H1 (cell line): Measurements from ENCODE around the gene ADARB2. TPM values are rescaled to one million over a fixed set of nuclear protein-coding genes. Genes with fewer than 3 reads are reported as not detected.

ENCODE experiments used
- CTCF ChIA-PET: fragments of 300-600 bp; sonication (Branson Sonifier 250); formaldehyde crosslinking; loops from one replicate; lab custom pipeline; 2021; ENCODE audit not compliant: partially characterized antibody; lab: Charles Lee
- POLR2A ChIA-PET: fragments of 300-600 bp; sonication (Branson Sonifier 250); formaldehyde crosslinking; loops from one replicate; lab custom pipeline; 2021; ENCODE audit warnings: inconsistent platforms; ENCODE audit not compliant: partially characterized antibody; lab: Charles Lee
- DNase-seq, 2 experiments: peaks; one replicate each; pipeline versions ENCODE4 v3.0.0 to v3.0.0-alpha.2; 2010 to 2022; ENCODE audit warnings: low spot score in 2 of 2, low read depth in 1 of 2, mixed read lengths in 1 of 2
- FAIRE-seq: peaks from 2 replicates; lab custom pipeline; 2011; peaks lifted over from hg19 to GRCh38; lab: Jason Lieb, UNC
- H2AFZ ChIP-seq: 2 replicates; pipeline ENCODE4 v1.8.1; 2012; ENCODE audit warnings: low read length, inconsistent platforms
- H2AK5ac ChIP-seq: 2 replicates; pipeline ENCODE4 v1.6.1; 2013; ENCODE audit warnings: low read depth, low read length
- H2BK120ac ChIP-seq: replicated peaks from 2 replicates; pipeline ENCODE3; 2013; ENCODE audit warnings: low read depth, low read length, inconsistent platforms
- H2BK12ac ChIP-seq: 2 replicates; pipeline ENCODE4 v1.6.1; 2013; ENCODE audit warnings: low read depth, low read length
- H2BK15ac ChIP-seq: 2 replicates; pipeline ENCODE4 v1.6.1; 2013; ENCODE audit warnings: low read length
- H2BK20ac ChIP-seq: 2 replicates; pipeline ENCODE4 v1.6.1; 2013; ENCODE audit warnings: low read length
- H2BK5ac ChIP-seq: 2 replicates; pipeline ENCODE4 v1.6.1; 2013; ENCODE audit warnings: low read depth, low read length
- H3K14ac ChIP-seq: 2 replicates; pipeline ENCODE4 v1.6.1; 2013; ENCODE audit warnings: inconsistent platforms; ENCODE audit not compliant: insufficient read length
- H3K18ac ChIP-seq: 2 replicates; pipeline ENCODE4 v1.6.1; 2013; ENCODE audit warnings: low read length; ENCODE audit errors: extremely low read depth
- H3K23ac ChIP-seq: 2 replicates; pipeline ENCODE4 v1.6.1; 2013; ENCODE audit warnings: inconsistent platforms; ENCODE audit not compliant: insufficient read length
- H3K23me2 ChIP-seq: 2 replicates; pipeline ENCODE4 v1.6.1; 2013; ENCODE audit warnings: low read depth, low read length
- H3K27ac ChIP-seq: 2 replicates; pipeline ENCODE4 v1.6.1; 2011; ENCODE audit warnings: low read depth, low read length, inconsistent platforms
- H3K27me3 ChIP-seq, 4 experiments: replicated peaks in 1 of 4; 1 replicate in 1 of 4; 2 replicates in 3 of 4; pipeline versions ENCODE4 v1.6.1 to v1.8.1; 2011 to 2013; ENCODE audit warnings: low read length in 3 of 4, mild to moderate bottlenecking in 3 of 4, inconsistent platforms in 2 of 4, mixed read lengths in 2 of 4, moderate library complexity in 1 of 4; ENCODE audit not compliant: control insufficient read depth in 3 of 4, insufficient read depth in 3 of 4; ENCODE audit errors: extremely low read depth in 1 of 4
- H3K36me3 ChIP-seq, 4 experiments: 2 replicates each; pipeline versions ENCODE4 v1.6.1 to v1.8.1; 2011 to 2013; ENCODE audit warnings: mild to moderate bottlenecking in 4 of 4, low read length in 3 of 4, moderate library complexity in 2 of 4, control low read depth in 1 of 4, inconsistent platforms in 1 of 4; ENCODE audit not compliant: insufficient read depth in 4 of 4, control insufficient read depth in 2 of 4
- H3K4ac ChIP-seq: replicated peaks from 2 replicates; pipeline ENCODE3; 2013; ENCODE audit warnings: low read length, low read depth, mixed read lengths, inconsistent platforms; ENCODE audit not compliant: insufficient read length
- H3K4me1 ChIP-seq, 4 experiments: replicated peaks in 1 of 4; 1 replicate in 1 of 4; 2 replicates in 3 of 4; pipeline versions ENCODE4 v1.6.1 to v1.8.1; 2011 to 2013; ENCODE audit warnings: low read length in 3 of 4, inconsistent platforms in 2 of 4, mixed read lengths in 1 of 4; ENCODE audit not compliant: insufficient read depth in 4 of 4, control insufficient read depth in 3 of 4
- H3K4me2 ChIP-seq, 2 experiments: 2 replicates each; pipeline versions ENCODE4 v1.6.1 to v1.8.1; 2011 to 2013; ENCODE audit warnings: low read depth in 2 of 2, low read length in 2 of 2, control low read depth in 1 of 2, inconsistent platforms in 1 of 2, mild to moderate bottlenecking in 1 of 2; ENCODE audit not compliant: insufficient read depth in 1 of 2
- H3K4me3 ChIP-seq, 4 experiments: fragments of 200-600, 300-600 bp in 1 of 4; sonication (generic), shearing (Covaris generic), sonication (Bioruptor Twin) in 1 of 4; 2 replicates each; pipeline versions ENCODE4 v1.5.1 to v1.8.1; 2011 to 2016; ENCODE audit warnings: low read length in 4 of 4, low read depth in 3 of 4, control low read depth in 2 of 4, inconsistent platforms in 2 of 4, mild to moderate bottlenecking in 2 of 4, mixed read lengths in 1 of 4, moderate library complexity in 1 of 4; ENCODE audit not compliant: insufficient read depth in 2 of 4; ENCODE audit errors: extremely low read depth in 1 of 4
- H3K56ac ChIP-seq: replicated peaks from 2 replicates; pipeline ENCODE3; 2013; ENCODE audit warnings: low read depth, mild to moderate bottlenecking, mixed read lengths, low read length, inconsistent platforms; ENCODE audit not compliant: insufficient read length
- H3K79me1 ChIP-seq: 2 replicates; pipeline ENCODE4 v1.6.1; 2013; ENCODE audit warnings: low read depth, low read length, control low read depth
- H3K79me2 ChIP-seq, 2 experiments: 2 replicates each; pipeline versions ENCODE4 v1.6.1 to v1.8.1; 2012 to 2013; ENCODE audit warnings: low read length in 2 of 2, mild to moderate bottlenecking in 2 of 2, inconsistent platforms in 1 of 2; ENCODE audit not compliant: insufficient read depth in 2 of 2, control insufficient read depth in 1 of 2
- H3K9ac ChIP-seq, 4 experiments: replicated peaks in 1 of 4; 1 replicate in 1 of 4; 2 replicates in 3 of 4; pipeline versions ENCODE4 v1.6.1 to v1.8.1; 2011 to 2013; ENCODE audit warnings: low read depth in 3 of 4, low read length in 3 of 4, control low read depth in 2 of 4, mild to moderate bottlenecking in 2 of 4, moderate library complexity in 2 of 4, inconsistent platforms in 1 of 4; ENCODE audit errors: extremely low read depth in 1 of 4
- H3K9me3 ChIP-seq, 2 experiments: 2 replicates each; pipeline versions ENCODE4 v1.6.1 to v1.8.1; 2012 to 2013; ENCODE audit warnings: mild to moderate bottlenecking in 2 of 2, moderate library complexity in 2 of 2, control low read depth in 1 of 2, inconsistent platforms in 1 of 2, low read depth in 1 of 2, low read length in 1 of 2, mixed read lengths in 1 of 2; ENCODE audit not compliant: insufficient read depth in 2 of 2
- H4K20me1 ChIP-seq, 2 experiments: replicated peaks in 1 of 2; 2 replicates each; pipeline versions ENCODE3 to v1.8.1; 2011 to 2013; ENCODE audit warnings: inconsistent platforms in 2 of 2, low read length in 2 of 2, mild to moderate bottlenecking in 1 of 2; ENCODE audit not compliant: insufficient read depth in 2 of 2, control insufficient read depth in 1 of 2
- H4K5ac ChIP-seq: 2 replicates; pipeline ENCODE4 v1.6.1; 2013; ENCODE audit warnings: low read length, low read depth, mixed read lengths, inconsistent platforms; ENCODE audit not compliant: insufficient read length
- H4K8ac ChIP-seq: 2 replicates; pipeline ENCODE4 v1.8.0; 2013; ENCODE audit warnings: mild to moderate bottlenecking, moderate library complexity, low read length, inconsistent platforms; ENCODE audit not compliant: insufficient read depth; ENCODE audit errors: extremely low read depth
- H4K91ac ChIP-seq: replicated peaks from 2 replicates; pipeline ENCODE3; 2013; ENCODE audit warnings: low read length, mixed read lengths, inconsistent platforms; ENCODE audit not compliant: insufficient read length
- CTBP2 ChIP-seq: IDR thresholded peaks from 2 replicates; pipeline ENCODE4 v1.7.0; 2011; ENCODE audit warnings: borderline replicate concordance, mild to moderate bottlenecking, moderate library complexity, mixed read lengths, low read length; ENCODE audit not compliant: insufficient read depth, insufficient read length
- GABPA ChIP-seq: IDR thresholded peaks from 2 replicates; pipeline ENCODE4 v1.6.1; 2011; ENCODE audit warnings: mild to moderate bottlenecking, low read length, moderate library complexity, borderline replicate concordance; ENCODE audit not compliant: insufficient read depth
- WGBS, 2 experiments: shearing (Covaris generic) in 1 of 2; methylation state at CpG; one replicate each; pipeline versions ENCODE4 v1.1.6 to v1.1.7; 2013 to 2015; ENCODE audit warnings: low lambda C conversion rate in 2 of 2, mixed read lengths in 2 of 2, inconsistent platforms in 1 of 2, low coverage in 1 of 2, missing lambda C conversion rate in 1 of 2; ENCODE audit not compliant: insufficient replicate concordance in 2 of 2, insufficient coverage in 1 of 2, insufficient read length in 1 of 2; ENCODE audit errors: extremely low coverage in 1 of 2, missing lambda C conversion rate in 1 of 2; 5-methylcytosine and 5-hydroxymethylcytosine counted together
- polyA plus RNA-seq, 7 experiments: library from polyadenylated mRNA; depleted of rRNA in 3 of 7; stranded (reverse) in 5 of 7; unstranded in 2 of 7; fragments of >200 nt in 5 of 7; fragments of 200-250 nt in 2 of 7; gene quantifications; 1 replicate in 5 of 7; 2 replicates in 1 of 7; 4 replicates in 1 of 7; pipeline versions ENCODE4 v1.2.1 to v1.2.3, GENCODE V29; 2011 to 2013; ENCODE audit warnings: missing spikeins in 2 of 7, mixed read lengths in 2 of 7
- total RNA-seq: library from RNA; stranded (reverse); fragmentation: NEBNext Ultra II Directional; extraction: Animal tissue kit (Norgen Biotek cat#: 25700); gene quantifications from 2 replicates; pipeline ENCODE4 v1.2.1, GENCODE V29; 2021

ADARB2 gene
- total and polyA plus RNA-seq, 2 of the 8 experiments (the other 6 are each of a cell fraction or from before 2014, with no cell fraction given) = 2.2 to 2.8 TPM

DNA sequence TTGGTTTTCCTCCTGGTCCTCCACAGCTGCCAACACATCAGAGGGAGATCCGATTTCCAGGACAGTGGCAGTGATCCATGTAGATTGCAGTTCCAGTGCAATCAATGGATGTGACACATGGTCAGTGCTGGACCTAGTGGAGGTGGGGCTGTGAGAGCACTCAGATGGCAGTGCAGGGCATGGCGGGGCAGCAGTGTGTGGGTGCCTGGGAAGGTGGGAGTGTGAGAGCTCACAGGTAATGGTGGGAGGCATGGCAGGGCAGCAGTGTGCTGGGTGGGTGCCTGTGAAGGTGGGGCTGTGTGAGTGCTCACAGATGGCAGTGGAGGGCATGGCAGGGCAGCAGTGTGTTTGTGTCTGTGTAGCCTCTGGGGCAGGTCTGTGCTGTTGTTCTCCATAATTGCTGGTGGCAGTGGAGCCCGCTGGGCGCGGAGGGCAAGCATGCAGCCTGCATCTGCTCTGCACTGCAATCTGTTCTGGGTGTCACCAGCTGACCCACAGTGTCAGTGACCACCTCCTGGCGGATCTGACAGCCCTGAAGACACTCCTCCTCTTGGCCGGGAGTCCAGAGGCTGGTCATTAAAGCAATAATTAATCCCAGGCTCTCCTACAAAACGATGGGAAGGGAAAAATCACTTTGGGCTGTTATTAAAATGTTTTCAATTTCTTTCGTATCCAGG is 8.6 kb upstream of the ADARB2 start:
- no peak overlapping the region for H3K4ac ChIP-seq
- H3K79me2 ChIP-seq = no peaks in the 10 kb centered on the region
- no peak overlapping the region for H2BK120ac ChIP-seq
- H3K4me3 ChIP-seq = no peak overlapping the region
- POLR2A ChIA-PET = no interaction called here
- FAIRE-seq (no peak), DNase-seq (no peak)
- no peak overlapping the region for H3K14ac ChIP-seq
- no peak overlapping the region for H3K27ac ChIP-seq
- H3K9me3 ChIP-seq = peaks cover 3 to 14% of the 10 kb centered on the region in 2 experiments
- H4K8ac ChIP-seq = no peak overlapping the region
- CTCF ChIA-PET = interaction anchor here (1.4 kb wide), 1 partner anchor 9 kb away, joined by 6 read pairs; no protein-coding TSS in a partner anchor
- H2BK12ac ChIP-seq = no peak overlapping the region
- H3K27me3 ChIP-seq = peaks cover 0 to 2% (median 0%) of the 10 kb centered on the region in 4 experiments; a peak in 1 of 7 replicates
- WGBS, 2 experiments = 92% methylated on average over 9 of the region's 9 CpGs; no CpG with 5 or more reads in 1 of the 2 experiments
- H3K18ac ChIP-seq = no peak overlapping the region
- no peak overlapping the region for H2BK15ac ChIP-seq
- H3K23ac ChIP-seq = no peak overlapping the region
- H3K56ac ChIP-seq = no peak overlapping the region
- H2BK20ac ChIP-seq = no peak overlapping the region
- no peaks in the 10 kb centered on the region for H3K23me2 ChIP-seq
- no peak overlapping the region for H2BK5ac ChIP-seq
- H2AK5ac ChIP-seq = no peak overlapping the region
- H3K4me2 ChIP-seq = no peak overlapping the region
- H4K20me1 ChIP-seq = peaks cover 0 to 3% of the 10 kb centered on the region in 2 experiments
- H3K4me1 ChIP-seq = no peaks in the 10 kb centered on the region
- no peak overlapping the region for H3K9ac ChIP-seq
- no peaks in the 10 kb centered on the region for H3K79me1 ChIP-seq
- TF ChIP-seq GABPA (no peak), CTBP2 (no peak)
- H4K91ac ChIP-seq = no peak overlapping the region
- H3K36me3 ChIP-seq = no peaks in the 10 kb centered on the region
- no peak overlapping the region for H4K5ac ChIP-seq
- H2AFZ ChIP-seq = no peak overlapping the region
